Activated T-helper 2 cell treated with anti-CD3 and anti-CD28 coated beads, Interferon-gamma antibody, Interleukin-2, Interleukin-4, amounts not matched to agents 10 μg/mL and 5 μg/mL and 100 μg/mL, durations not matched to agents 14 hours and 24 hours and 36 hours (primary cell): ENCODE measurements around the gene HOXB3. TPM values are rescaled to one million over a fixed set of nuclear protein-coding genes. Genes with fewer than 3 reads are reported as not detected.
A peak's percentile ranks its signal among the peaks of the same experiment; 100 is the strongest.

Experiments
- DNase-seq: peaks from one replicate; pipeline ENCODE4 v3.0.0; 2021; ENCODE audit warnings: low spot score
- H3K27ac Mint-ChIP-seq: one replicate; pipeline ENCODE4 v1.8.0; 2021; ENCODE audit warnings: mixed read lengths
- H3K27me3 Mint-ChIP-seq: one replicate; pipeline ENCODE4 v1.8.0; 2021; ENCODE audit warnings: low read depth, mixed read lengths
- H3K36me3 Mint-ChIP-seq: one replicate; pipeline ENCODE4 v1.8.0; 2021; ENCODE audit warnings: low read depth, mixed read lengths
- H3K4me1 Mint-ChIP-seq: one replicate; pipeline ENCODE4 v1.8.0; 2021; ENCODE audit warnings: low read depth, mixed read lengths
- H3K4me3 Mint-ChIP-seq: one replicate; pipeline ENCODE4 v1.8.0; 2021; ENCODE audit warnings: low read depth, mild to moderate bottlenecking, moderate library complexity, mixed read lengths
- H3K9me3 Mint-ChIP-seq: one replicate; pipeline ENCODE4 v1.8.0; 2021; ENCODE audit warnings: mixed read lengths
- intact Hi-C: fragments of 100-400 bp; cut with micrococcal nuclease; formaldehyde crosslinking; loops from one replicate; pipeline ENCODE4 v1.15.1; 2023
- total RNA-seq: library from RNA; stranded (reverse); gene quantifications from 2 replicates; pipeline ENCODE4 v1.2.3, GENCODE V29; 2022

The HOXB3 gene
- total RNA-seq, 1 donor from 2014 or later: 3.8 TPM

GRCh38 chr17:48605409-48605919 is 15.4 kb upstream of the HOXB3 start:
- DNase-seq: no peak
- peaks cover 7% of the 10 kb centered on the region for H3K4me1 Mint-ChIP-seq
- no peaks in the 10 kb centered on the region for H3K9me3 Mint-ChIP-seq
- no peaks in the 10 kb centered on the region for H3K36me3 Mint-ChIP-seq
- H3K27me3 Mint-ChIP-seq: peaks cover 86% of the 10 kb centered on the region
- intact Hi-C loops: no loop called here
- no peak overlapping the region for H3K27ac Mint-ChIP-seq
- H3K4me3 Mint-ChIP-seq: no peak overlapping the region

- Mint-ChIP-seq H3K27me3 (peaks cover 90% of the 10 kb centered on the region), H3K4me3 (no peak within 1 kb of the TSS), H3K27ac (no peak within 1 kb of the TSS), H3K9me3 (no peaks in the 10 kb centered on the region), H3K36me3 (no peaks in the 10 kb centered on the region), H3K4me1 (peaks cover 7% of the 10 kb centered on the region)
- DNase-seq: no peak
- intact Hi-C loops: no loop called here
Observed at GRCh38 chr17:48604770-48605329, 14.8 kb upstream of the HOXB3 start, which contains the start of gene HOXB6. Gene HOXB6 (minus strand): TSS chr17:48604986. CDS start chr17:48598150, 6,836 bp downstream.

- Mint-ChIP-seq H3K36me3 (no peaks in the 10 kb centered on the region), H3K4me3 (no peak overlapping the region), H3K27ac (no peak overlapping the region), H3K27me3 (peaks cover 90% of the 10 kb centered on the region), H3K9me3 (no peaks in the 10 kb centered on the region), H3K4me1 (peaks cover 7% of the 10 kb centered on the region)
- intact Hi-C loops: no loop called here
- no peak for DNase-seq
Observed at GRCh38 chr17:48603959-48604769, 14.1 kb upstream of the HOXB3 start.

GRCh38 chr17:48601539-48602425 is 11.7 kb upstream of the HOXB3 start:
- intact Hi-C loops: no loop called here
- DNase-seq: no peak
- Mint-ChIP-seq H3K27me3 (peaks cover 94% of the 10 kb centered on the region), H3K9me3 (no peaks in the 10 kb centered on the region), H3K4me3 (no peak overlapping the region), H3K36me3 (no peaks in the 10 kb centered on the region), H3K4me1 (peaks cover 21% of the 10 kb centered on the region), H3K27ac (no peak overlapping the region)

GRCh38 chr17:48601207-48601538 is 11.1 kb upstream of the HOXB3 start:
- Mint-ChIP-seq H3K27ac (no peak overlapping the region), H3K4me3 (no peak overlapping the region), H3K4me1 (peaks cover 27% of the 10 kb centered on the region), H3K36me3 (peaks cover 3% of the 10 kb centered on the region), H3K9me3 (no peaks in the 10 kb centered on the region), H3K27me3 (peaks cover 95% of the 10 kb centered on the region)
- intact Hi-C loops: no loop called here
- DNase-seq: no peak

- no peak overlapping the region for H3K4me3 Mint-ChIP-seq
- H3K9me3 Mint-ChIP-seq: no peaks in the 10 kb centered on the region
- H3K27ac Mint-ChIP-seq: no peak overlapping the region
- H3K36me3 Mint-ChIP-seq: peaks cover 3% of the 10 kb centered on the region
- intact Hi-C loops: no loop called here
- no peak for DNase-seq
- peaks cover 27% of the 10 kb centered on the region for H3K4me1 Mint-ChIP-seq
- H3K27me3 Mint-ChIP-seq: peaks cover 97% of the 10 kb centered on the region
Observed at GRCh38 chr17:48600244-48601098, 10.4 kb upstream of the HOXB3 start.

- H3K9me3 Mint-ChIP-seq: no peaks in the 10 kb centered on the region
- no peak overlapping the region for H3K27ac Mint-ChIP-seq
- H3K36me3 Mint-ChIP-seq: peaks cover 3% of the 10 kb centered on the region
- peaks cover 29% of the 10 kb centered on the region for H3K4me1 Mint-ChIP-seq
- H3K27me3 Mint-ChIP-seq: peaks cover 95% of the 10 kb centered on the region
- H3K4me3 Mint-ChIP-seq: no peak overlapping the region
- no peak for DNase-seq
- intact Hi-C loops: no loop called here
Observed at GRCh38 chr17:48599354-48599753, 9.3 kb upstream of the HOXB3 start.

GRCh38 chr17:48598736-48599135 is 8.7 kb upstream of the HOXB3 start:
- Mint-ChIP-seq H3K27ac (no peak overlapping the region), H3K9me3 (no peaks in the 10 kb centered on the region), H3K4me3 (no peak overlapping the region), H3K36me3 (peaks cover 3% of the 10 kb centered on the region), H3K4me1 (peaks cover 33% of the 10 kb centered on the region), H3K27me3 (peaks cover 94% of the 10 kb centered on the region)
- no peak for DNase-seq
- intact Hi-C loops: loop anchor here (1.0 kb wide), 1 partner anchor 15 kb away; no protein-coding TSS in a partner anchor

GRCh38 chr17:48597778-48598631 is 8.0 kb upstream of the HOXB3 start:
- H3K27ac Mint-ChIP-seq: no peak overlapping the region
- no peak for DNase-seq
- peaks cover 3% of the 10 kb centered on the region for H3K36me3 Mint-ChIP-seq
- no peaks in the 10 kb centered on the region for H3K9me3 Mint-ChIP-seq
- peaks cover 40% of the 10 kb centered on the region for H3K4me1 Mint-ChIP-seq
- peak overlapping the region; percentile 80 for H3K4me3 Mint-ChIP-seq
- intact Hi-C loops: loop anchor here (1.0 kb wide), 2 partner anchors 15 to 20 kb away; no protein-coding TSS in a partner anchor
- peaks cover 94% of the 10 kb centered on the region for H3K27me3 Mint-ChIP-seq

- Mint-ChIP-seq H3K9me3 (no peaks in the 10 kb centered on the region), H3K27ac (no peak overlapping the region), H3K36me3 (peaks cover 3% of the 10 kb centered on the region), H3K27me3 (peaks cover 94% of the 10 kb centered on the region), H3K4me3 (peak overlapping the region; percentile 80), H3K4me1 (peaks cover 44% of the 10 kb centered on the region)
- intact Hi-C loops: loop anchor here (1.0 kb wide), 1 partner anchor 21 kb away; no protein-coding TSS in a partner anchor
- no peak for DNase-seq
Observed at GRCh38 chr17:48597528-48597777, 7.4 kb upstream of the HOXB3 start.

GRCh38 chr17:48596735-48597527 is 6.9 kb upstream of the HOXB3 start:
- peaks cover 43% of the 10 kb centered on the region for H3K4me1 Mint-ChIP-seq
- no peaks in the 10 kb centered on the region for H3K9me3 Mint-ChIP-seq
- peak overlapping the region; percentile 60 for H3K27ac Mint-ChIP-seq
- peaks cover 3% of the 10 kb centered on the region for H3K36me3 Mint-ChIP-seq
- no peak for DNase-seq
- H3K4me3 Mint-ChIP-seq: peak overlapping the region; percentile 80
- intact Hi-C loops: loop anchor here (1.0 kb wide), 1 partner anchor 21 kb away; no protein-coding TSS in a partner anchor
- H3K27me3 Mint-ChIP-seq: peaks cover 90% of the 10 kb centered on the region
